ENCODE measurements around the gene USP2. TPM values are rescaled to one million over a fixed set of nuclear protein-coding genes. Genes with fewer than 3 reads are reported as not detected.

USP2 gene
- total and polyA plus RNA-seq, 7 donors, result 49.0 to 210 (median 76.4) TPM

DNA sequence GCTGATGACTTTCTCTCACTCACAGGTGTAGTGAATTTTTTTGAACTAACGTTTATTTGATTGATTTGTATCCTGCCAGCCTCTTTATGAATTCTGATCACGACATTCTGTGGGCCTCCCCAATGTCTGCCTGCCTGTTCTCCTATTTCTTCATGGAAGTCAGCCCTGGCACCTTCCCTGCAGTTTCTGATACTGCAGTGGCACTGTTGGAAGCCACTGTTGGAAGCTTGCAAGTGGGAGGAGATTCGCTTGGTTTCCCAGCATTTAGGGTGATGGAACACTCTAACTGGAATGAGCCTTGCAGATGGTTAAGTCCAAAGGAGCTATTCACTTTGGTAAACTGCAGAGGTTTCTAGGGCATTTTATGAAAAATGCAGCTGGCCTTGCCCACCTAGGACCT, 42.8 kb upstream of the USP2 start:
- H3K4me1 ChIP-seq, result peaks cover 7% of the 10 kb centered on the region
- TF ChIP-seq, protein P1, sequence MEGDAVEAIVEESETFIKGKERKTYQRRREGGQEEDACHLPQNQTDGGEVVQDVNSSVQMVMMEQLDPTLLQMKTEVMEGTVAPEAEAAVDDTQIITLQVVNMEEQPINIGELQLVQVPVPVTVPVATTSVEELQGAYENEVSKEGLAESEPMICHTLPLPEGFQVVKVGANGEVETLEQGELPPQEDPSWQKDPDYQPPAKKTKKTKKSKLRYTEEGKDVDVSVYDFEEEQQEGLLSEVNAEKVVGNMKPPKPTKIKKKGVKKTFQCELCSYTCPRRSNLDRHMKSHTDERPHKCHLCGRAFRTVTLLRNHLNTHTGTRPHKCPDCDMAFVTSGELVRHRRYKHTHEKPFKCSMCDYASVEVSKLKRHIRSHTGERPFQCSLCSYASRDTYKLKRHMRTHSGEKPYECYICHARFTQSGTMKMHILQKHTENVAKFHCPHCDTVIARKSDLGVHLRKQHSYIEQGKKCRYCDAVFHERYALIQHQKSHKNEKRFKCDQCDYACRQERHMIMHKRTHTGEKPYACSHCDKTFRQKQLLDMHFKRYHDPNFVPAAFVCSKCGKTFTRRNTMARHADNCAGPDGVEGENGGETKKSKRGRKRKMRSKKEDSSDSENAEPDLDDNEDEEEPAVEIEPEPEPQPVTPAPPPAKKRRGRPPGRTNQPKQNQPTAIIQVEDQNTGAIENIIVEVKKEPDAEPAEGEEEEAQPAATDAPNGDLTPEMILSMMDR (IDR thresholded peaks at IDR 0.05), result no peak
- H3K27ac ChIP-seq, result no peak overlapping the region
- H3K9me3 ChIP-seq, result no peaks in the 10 kb centered on the region
- WGBS, 3 donors, result 49 to 76% (median 58%) methylated on average over 3 of the region's 3 CpGs
- no peak overlapping the region for H3K4me3 ChIP-seq
- H3K27me3 ChIP-seq (ENCODE audit: insufficient read depth in 3 of 3, low read length in 2 of 3), result peaks cover 0 to 50% (median 14%) of the 10 kb centered on the region in 3 donors
- no peaks in the 10 kb centered on the region for H3K36me3 ChIP-seq (ENCODE audit: insufficient read depth in 1 of 2, low read depth in 1 of 2)
- intact Hi-C loops (cut with DNase I), result no loop called here
- no peak for DNase-seq
- no peak for ATAC-seq

DNA sequence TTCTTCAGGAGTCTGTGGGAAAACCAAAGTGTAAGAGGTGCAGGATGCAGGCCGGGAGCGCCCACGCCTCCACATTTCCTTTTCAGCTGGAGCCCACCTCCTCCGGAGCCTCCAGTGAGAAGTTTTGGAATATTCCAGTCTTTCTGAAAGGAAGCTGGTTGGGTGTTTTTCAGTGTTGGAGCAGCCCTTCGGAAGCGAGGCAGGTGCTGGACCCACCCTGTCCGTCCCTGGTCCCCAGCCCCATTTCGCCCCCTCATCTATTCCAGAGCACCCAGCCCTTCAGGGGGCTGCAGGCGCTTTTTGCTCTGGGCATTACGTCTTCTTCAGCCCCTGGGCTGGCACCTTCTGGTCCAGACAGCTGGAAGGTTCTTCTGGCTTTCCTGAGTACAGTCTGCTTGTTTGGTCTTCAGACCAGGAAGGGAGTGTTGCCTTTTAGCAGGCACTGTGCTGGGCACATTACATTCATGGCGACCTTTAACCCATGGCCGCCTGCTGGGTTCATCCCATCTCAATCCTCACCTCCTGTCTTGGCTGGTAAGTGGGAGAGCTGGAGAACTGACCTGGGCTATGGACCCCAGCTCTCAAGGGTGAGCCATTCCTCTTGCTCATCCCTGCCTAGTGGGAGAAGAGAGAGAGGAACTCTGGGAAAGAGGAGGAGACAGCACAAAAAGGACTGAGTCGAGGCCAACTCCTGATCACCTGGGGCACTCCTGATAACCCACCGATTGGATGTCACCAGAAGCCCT, 42.2 kb upstream of the USP2 start:
- Histone ChIP-seq H3K4me3 (no peak overlapping the region), H3K36me3 (ENCODE audit: insufficient read depth in 1 of 2, low read depth in 1 of 2) (no peaks in the 10 kb centered on the region), H3K4me1 (peaks cover 7% of the 10 kb centered on the region), H3K9me3 (no peaks in the 10 kb centered on the region), H3K27ac (no peak overlapping the region), H3K27me3 (ENCODE audit: insufficient read depth in 3 of 3, low read length in 2 of 3) (peaks cover 0 to 46% (median 14%) of the 10 kb centered on the region in 3 donors)
- ATAC-seq (no peak), DNase-seq (no peak)
- intact Hi-C loops (cut with DNase I), result no loop called here
- TF ChIP-seq, protein P1 (IDR thresholded peaks at IDR 0.05), result no peak
- 63 to 75% (median 73%) methylated on average over 14 of the region's 14 CpGs for WGBS, 3 donors

DNA sequence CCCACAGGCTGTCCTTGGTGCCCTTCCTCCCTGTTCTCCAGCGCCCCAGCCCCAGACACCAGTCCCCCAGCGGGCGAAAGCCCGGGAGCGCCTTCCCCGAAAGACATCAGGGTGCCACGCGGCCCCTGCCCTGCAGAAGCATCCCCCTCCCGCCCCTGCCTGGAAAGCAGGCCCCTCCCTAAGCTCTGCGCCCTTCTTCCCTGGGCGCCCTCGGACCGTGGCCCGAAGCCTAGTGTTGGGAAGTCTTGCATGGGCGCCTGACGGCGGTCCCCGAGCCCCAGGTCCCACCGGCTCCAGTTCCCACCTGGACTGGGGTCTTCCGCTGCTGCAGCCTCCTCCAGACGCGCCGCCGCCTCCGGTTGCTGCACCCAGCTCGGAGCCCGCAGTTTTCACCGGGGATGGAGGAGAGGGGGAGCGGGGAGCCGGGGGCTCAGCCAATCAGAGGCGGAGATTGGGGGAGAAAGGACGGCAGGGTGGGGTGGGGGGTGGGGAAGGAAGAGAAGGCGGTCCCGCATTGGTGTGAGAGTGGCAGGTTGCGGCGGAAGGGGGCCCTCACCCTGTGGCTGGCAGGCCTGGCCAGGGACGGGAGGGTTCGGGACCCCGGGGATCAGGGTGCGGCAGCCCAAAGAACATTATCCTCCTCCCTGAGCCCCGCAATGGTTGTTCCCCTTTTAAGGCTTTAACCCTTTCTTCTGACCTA, 41.5 kb upstream of the USP2 start, which contains the start of gene THY1:
Gene THY1 (minus strand): TSS at position 364 of the 700 bp plus-strand sequence. CDS start 2,267 bp downstream, outside the sequence.
- Histone ChIP-seq H3K4me3 (peak within 1 kb of the TSS; percentile 46), H3K4me1 (peaks cover 7% of the 10 kb centered on the region), H3K36me3 (ENCODE audit: insufficient read depth in 1 of 2, low read depth in 1 of 2) (no peaks in the 10 kb centered on the region), H3K27me3 (ENCODE audit: insufficient read depth in 3 of 3, low read length in 2 of 3) (peaks cover 0 to 53% (median 16%) of the 10 kb centered on the region in 3 donors), H3K9me3 (no peaks in the 10 kb centered on the region), H3K27ac (no peak within 1 kb of the TSS)
- TF ChIP-seq, protein P1 (IDR thresholded peaks at IDR 0.05), result no peak
- ATAC-seq, result peak in 1 of 4 donors; percentile 26
- intact Hi-C loops (cut with DNase I), result no loop called here
- DNase-seq, result no peak
- WGBS, 3 donors, result 3 to 8% (median 4%) methylated on average over 34 to 41 of the region's 41 CpGs

DNA sequence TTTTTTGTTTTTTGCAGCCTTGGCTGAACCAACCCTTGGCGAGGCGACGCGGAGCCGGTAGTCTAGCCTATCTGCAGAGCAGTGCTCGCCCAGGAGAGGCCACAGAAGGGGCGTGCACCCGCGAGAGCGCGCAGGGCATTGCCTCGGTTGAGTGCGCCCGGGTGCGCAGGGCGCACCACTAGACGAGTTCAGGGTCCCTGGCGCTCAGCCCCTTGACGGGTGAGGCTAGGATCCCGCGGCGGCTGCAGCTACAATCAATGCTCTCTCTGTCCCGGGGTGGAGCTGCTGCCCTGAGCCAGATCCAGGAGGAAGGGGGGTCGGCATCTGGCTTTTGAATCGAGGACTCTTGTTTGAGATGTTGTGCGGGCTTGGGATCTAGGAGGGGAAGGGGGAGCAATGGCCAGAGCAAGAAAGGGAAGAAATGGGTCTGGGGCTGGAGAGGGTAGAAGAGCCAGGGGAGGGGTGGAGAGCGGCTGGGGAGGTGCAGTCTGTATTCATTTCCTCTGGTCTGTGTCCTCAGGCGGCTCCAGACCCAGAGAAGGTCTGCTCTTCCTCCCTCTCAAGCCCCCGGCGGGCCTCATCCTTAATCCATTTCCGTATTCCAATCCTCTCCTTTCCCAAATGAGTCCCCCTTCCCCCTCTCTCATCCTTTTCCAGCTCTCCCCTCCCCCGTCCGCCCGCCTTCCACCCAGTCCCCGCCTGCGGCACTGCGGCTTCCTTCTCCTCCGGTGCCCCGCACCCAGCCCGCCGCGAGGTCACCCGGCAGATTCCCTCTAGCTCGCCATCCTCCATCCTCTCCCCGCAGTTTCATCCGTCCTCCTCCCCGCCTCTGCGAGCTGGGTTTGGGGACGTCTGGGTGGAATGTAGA, 40.7 kb upstream of the USP2 start:
- 1% methylated on average over 47 to 49 of the region's 49 CpGs for WGBS, 3 donors
- Histone ChIP-seq H3K4me1 (peaks cover 7% of the 10 kb centered on the region), H3K27ac (no peak overlapping the region), H3K27me3 (ENCODE audit: insufficient read depth in 3 of 3, low read length in 2 of 3) (peaks cover 0 to 53% (median 16%) of the 10 kb centered on the region in 3 donors), H3K36me3 (ENCODE audit: insufficient read depth in 1 of 2, low read depth in 1 of 2) (no peaks in the 10 kb centered on the region), H3K4me3 (peak overlapping the region; percentile 46), H3K9me3 (no peaks in the 10 kb centered on the region)
- intact Hi-C loops (cut with DNase I), result no loop called here
- no peak for ATAC-seq
- no peak for DNase-seq
- TF ChIP-seq, protein P1 (IDR thresholded peaks at IDR 0.05), result no peak
